CD14-positive monocyte (primary cell): ENCODE results near the gene RAB11A. TPM values are rescaled to one million over a fixed set of nuclear protein-coding genes. Genes with fewer than 3 reads are reported as not detected.
A peak's percentile ranks its signal among the peaks of the same experiment; 100 is the strongest.

Experiments used
- DNase-seq, 3 donors: peaks; one replicate each; pipeline ENCODE4 v3.0.0-alpha.2; 2011 to 2022
- H2AFZ ChIP-seq: 2 replicates; pipeline ENCODE4 v1.6.0; 2012; ENCODE audit warnings: mild to moderate bottlenecking, low read depth, low read length, inconsistent platforms; ENCODE audit not compliant: insufficient read depth, poor library complexity, severe bottlenecking
- H3K27ac ChIP-seq, 2 donors: 1 replicate in 1 of 2; 2 replicates in 1 of 2; pipeline ENCODE4 v1.5.1; 2012 to 2013; ENCODE audit warnings: low read length in 2 of 2, control low read depth in 1 of 2, inconsistent platforms in 1 of 2, low read depth in 1 of 2, mild to moderate bottlenecking in 1 of 2
- H3K27me3 ChIP-seq, 2 donors: one replicate each; pipeline versions ENCODE4 v1.6.0 to v1.6.1; 2011 to 2013; ENCODE audit warnings: low read length in 2 of 2; ENCODE audit not compliant: control insufficient read depth in 2 of 2, insufficient read depth in 2 of 2
- H3K36me3 ChIP-seq, 2 donors: replicated peaks in 1 of 2; 1 replicate in 1 of 2; 2 replicates in 1 of 2; pipeline versions ENCODE4 v1.5.1 to v1.6.1; 2012 to 2013; ENCODE audit warnings: low read length in 2 of 2, control low read depth in 1 of 2, inconsistent platforms in 1 of 2, mild to moderate bottlenecking in 1 of 2; ENCODE audit not compliant: insufficient read depth in 2 of 2, control insufficient read depth in 1 of 2
- H3K4me1 ChIP-seq, 2 donors: 1 replicate in 1 of 2; 2 replicates in 1 of 2; pipeline versions ENCODE4 v1.5.1 to v1.6.1; 2012 to 2013; ENCODE audit warnings: low read length in 2 of 2, control low read depth in 1 of 2, inconsistent platforms in 1 of 2, mild to moderate bottlenecking in 1 of 2, moderate library complexity in 1 of 2; ENCODE audit not compliant: insufficient read depth in 2 of 2, control insufficient read depth in 1 of 2
- H3K4me2 ChIP-seq: replicated peaks from 2 replicates; pipeline ENCODE3; 2012; ENCODE audit warnings: low read length, moderate library complexity, mild to moderate bottlenecking; ENCODE audit not compliant: poor library complexity, severe bottlenecking; ENCODE audit errors: extremely low read depth
- H3K4me3 ChIP-seq, 3 experiments: fragments of 200-600 bp in 1 of 3; sonication (generic) in 1 of 3; replicated peaks in 1 of 3; 1 replicate in 2 of 3; 2 replicates in 1 of 3; pipeline ENCODE4 v1.5.1; 2011 to 2013; ENCODE audit warnings: low read length in 3 of 3, mild to moderate bottlenecking in 3 of 3, control low read depth in 2 of 3, low read depth in 2 of 3, inconsistent platforms in 1 of 3, moderate library complexity in 1 of 3
- H3K79me2 ChIP-seq: 2 replicates; pipeline ENCODE4 v1.6.0; 2012; ENCODE audit warnings: mild to moderate bottlenecking, control low read depth, inconsistent platforms, low read length, moderate library complexity; ENCODE audit not compliant: insufficient read depth
- H3K9ac ChIP-seq: 2 replicates; pipeline ENCODE4 v1.6.0; 2017; ENCODE audit warnings: low read length, mild to moderate bottlenecking; ENCODE audit not compliant: insufficient read depth, poor library complexity, severe bottlenecking
- H3K9me3 ChIP-seq, 2 donors: replicated peaks in 1 of 2; 1 replicate in 1 of 2; 2 replicates in 1 of 2; pipeline versions ENCODE4 v1.5.1 to v1.6.1; 2012 to 2013; ENCODE audit warnings: low read length in 2 of 2, control low read depth in 1 of 2; ENCODE audit not compliant: control insufficient read depth in 1 of 2, insufficient read depth in 1 of 2
- H4K20me1 ChIP-seq: 2 replicates; pipeline ENCODE4 v1.6.0; 2012; ENCODE audit warnings: mild to moderate bottlenecking, low read length, control low read depth, moderate library complexity; ENCODE audit not compliant: insufficient read depth
- H3K27ac Mint-ChIP-seq, 7 donors: one replicate each; pipeline ENCODE4 v1.8.0; 2020; ENCODE audit warnings: mild to moderate bottlenecking in 7 of 7, mixed read lengths in 7 of 7, moderate library complexity in 6 of 7, inconsistent platforms in 2 of 7
- H3K27me3 Mint-ChIP-seq, 3 donors: one replicate each; pipeline ENCODE4 v1.8.0; 2021 to 2022; ENCODE audit warnings: low read depth in 3 of 3, mild to moderate bottlenecking in 3 of 3, mixed read lengths in 3 of 3, moderate library complexity in 3 of 3, inconsistent platforms in 1 of 3
- H3K36me3 Mint-ChIP-seq, 2 donors: one replicate each; pipeline ENCODE4 v1.8.0; 2020; ENCODE audit warnings: mixed read lengths in 2 of 2, inconsistent platforms in 1 of 2, mild to moderate bottlenecking in 1 of 2
- H3K4me1 Mint-ChIP-seq: one replicate; pipeline ENCODE4 v1.8.0; 2020; ENCODE audit warnings: mild to moderate bottlenecking, mixed read lengths
- H3K4me3 Mint-ChIP-seq, 2 donors: one replicate each; pipeline ENCODE4 v1.8.0; 2020; ENCODE audit warnings: mild to moderate bottlenecking in 2 of 2, mixed read lengths in 2 of 2, moderate library complexity in 1 of 2
- H3K9me3 Mint-ChIP-seq, 7 donors: one replicate each; pipeline ENCODE4 v1.8.0; 2020 to 2022; ENCODE audit warnings: mixed read lengths in 7 of 7, mild to moderate bottlenecking in 6 of 7, moderate library complexity in 6 of 7, inconsistent platforms in 2 of 7
- WGBS: methylation state at CpG from one replicate; pipeline ENCODE4 v1.1.5; 2013; ENCODE audit warnings: missing lambda C conversion rate; ENCODE audit not compliant: insufficient coverage; 5-methylcytosine and 5-hydroxymethylcytosine counted together
- intact Hi-C, 2 donors: fragments of 100-400 bp; cut with micrococcal nuclease; formaldehyde crosslinking; loops; one replicate each; pipeline versions ENCODE4 v1.15.0 to v1.15.1; 2023
- polyA plus RNA-seq, 3 donors: library from polyadenylated mRNA; depleted of rRNA in 1 of 3; unstranded in 2 of 3; stranded (reverse) in 1 of 3; fragments of 300-500 nt in 2 of 3; fragments of >200 nt in 1 of 3; fragmentation: Illumina TruSeq in 2 of 3; gene quantifications; 1 replicate in 2 of 3; 2 replicates in 1 of 3; pipeline ENCODE4 v1.2.3, GENCODE V29; 2012 to 2021
- TF ChIP-seq, protein P1 (sequence below): fragments of 200-600 bp; IDR thresholded peaks from one replicate; pipeline ENCODE4 v1.8.0; 2022; ENCODE audit warnings: antibody characterized with exemption, mild to moderate bottlenecking

Gene RAB11A
- polyA plus RNA-seq, 3 donors = 180 to 310 (median 300) TPM

DNA sequence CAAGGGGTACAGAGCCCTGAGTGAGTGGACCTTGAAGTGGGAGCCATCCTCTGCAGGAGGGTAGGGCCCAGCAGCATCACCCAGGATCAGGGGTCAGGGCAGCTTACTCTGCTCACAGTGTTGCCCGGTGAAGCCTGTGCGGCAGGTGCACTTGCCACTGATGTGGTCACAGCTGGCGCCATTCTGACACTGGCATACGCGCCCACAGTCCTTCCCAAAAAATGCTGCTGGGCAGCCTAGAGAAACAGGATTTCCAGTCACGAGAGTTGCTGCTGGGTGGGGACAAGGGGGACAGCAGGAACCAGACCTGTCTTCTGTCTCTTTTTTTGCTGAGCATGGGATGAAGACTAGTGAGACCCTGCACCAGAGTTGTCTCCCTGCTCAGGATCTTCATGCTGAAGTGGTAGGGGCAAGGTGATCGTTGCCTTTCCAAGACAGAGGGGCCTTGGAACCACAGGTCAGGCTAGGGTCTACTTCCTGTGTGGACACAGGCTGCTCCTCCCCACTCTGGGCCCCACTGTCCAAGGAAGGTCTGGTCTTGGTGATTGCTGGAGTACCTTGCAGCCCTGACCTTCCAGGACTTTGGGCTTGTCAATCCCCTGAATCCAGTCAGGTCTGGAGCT is 46.9 kb downstream of the RAB11A start:
- H3K4me2 ChIP-seq = no peak overlapping the region

DNA sequence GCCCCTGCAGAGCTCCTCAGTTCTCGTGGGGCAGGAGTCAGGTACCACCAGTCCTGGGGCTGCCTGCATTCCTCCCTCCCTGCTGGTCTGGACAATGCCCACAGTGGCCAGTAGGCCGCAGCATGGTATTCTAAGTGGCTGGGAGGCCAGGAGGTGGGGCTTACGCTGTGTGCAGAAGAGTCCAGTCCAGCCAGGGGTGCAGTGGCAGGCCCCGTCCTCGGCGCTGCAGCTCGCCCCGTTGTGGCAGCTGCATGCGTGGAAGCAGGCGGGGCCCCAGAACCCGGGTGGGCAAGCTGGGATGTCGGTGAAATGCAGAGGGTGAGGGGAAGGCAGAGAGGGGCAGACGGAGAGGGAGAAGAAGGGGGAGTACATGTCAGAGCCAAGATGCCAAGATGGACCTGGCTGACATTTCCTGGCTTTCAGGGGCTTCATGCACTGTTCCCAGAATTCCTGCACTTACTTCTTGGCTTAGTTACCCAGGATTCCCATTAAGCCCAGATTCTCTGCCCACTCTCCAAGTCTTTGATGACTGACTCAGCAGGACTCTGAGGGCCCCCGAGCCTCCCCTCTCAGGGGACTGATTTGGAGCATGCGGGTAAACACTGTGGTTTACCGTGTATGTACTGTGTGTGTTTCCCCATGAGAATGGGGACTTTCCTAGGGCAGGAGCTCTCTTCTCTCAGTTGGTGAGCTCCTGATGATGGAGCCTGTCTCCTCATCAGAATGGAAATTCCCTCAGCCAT is 47.5 kb downstream of the RAB11A start:
- Mint-ChIP-seq H3K9me3 (no peaks in the 10 kb centered on the region), H3K27me3 (peaks cover 0 to 4% (median 2%) of the 10 kb centered on the region in 3 donors), H3K36me3 (peaks cover 3 to 4% of the 10 kb centered on the region in 2 donors), H3K27ac (peak overlapping the region in 1 of 7 donors; percentile 74), H3K4me3 (no peak overlapping the region), H3K4me1 (no peaks in the 10 kb centered on the region)
- H2AFZ ChIP-seq = no peak overlapping the region
- intact Hi-C loops = no loop called here
- no peaks in the 10 kb centered on the region for H3K27me3 ChIP-seq
- no peaks in the 10 kb centered on the region for H3K4me1 ChIP-seq
- TF ChIP-seq, protein P1, sequence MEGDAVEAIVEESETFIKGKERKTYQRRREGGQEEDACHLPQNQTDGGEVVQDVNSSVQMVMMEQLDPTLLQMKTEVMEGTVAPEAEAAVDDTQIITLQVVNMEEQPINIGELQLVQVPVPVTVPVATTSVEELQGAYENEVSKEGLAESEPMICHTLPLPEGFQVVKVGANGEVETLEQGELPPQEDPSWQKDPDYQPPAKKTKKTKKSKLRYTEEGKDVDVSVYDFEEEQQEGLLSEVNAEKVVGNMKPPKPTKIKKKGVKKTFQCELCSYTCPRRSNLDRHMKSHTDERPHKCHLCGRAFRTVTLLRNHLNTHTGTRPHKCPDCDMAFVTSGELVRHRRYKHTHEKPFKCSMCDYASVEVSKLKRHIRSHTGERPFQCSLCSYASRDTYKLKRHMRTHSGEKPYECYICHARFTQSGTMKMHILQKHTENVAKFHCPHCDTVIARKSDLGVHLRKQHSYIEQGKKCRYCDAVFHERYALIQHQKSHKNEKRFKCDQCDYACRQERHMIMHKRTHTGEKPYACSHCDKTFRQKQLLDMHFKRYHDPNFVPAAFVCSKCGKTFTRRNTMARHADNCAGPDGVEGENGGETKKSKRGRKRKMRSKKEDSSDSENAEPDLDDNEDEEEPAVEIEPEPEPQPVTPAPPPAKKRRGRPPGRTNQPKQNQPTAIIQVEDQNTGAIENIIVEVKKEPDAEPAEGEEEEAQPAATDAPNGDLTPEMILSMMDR = no peak
- H3K36me3 ChIP-seq = peaks cover 0 to 10% of the 10 kb centered on the region in 2 donors
- no peak overlapping the region for H3K9ac ChIP-seq
- no peaks in the 10 kb centered on the region for H3K79me2 ChIP-seq
- 90% methylated on average over 14 of the region's 16 CpGs for WGBS
- no peak overlapping the region for H3K27ac ChIP-seq
- DNase-seq = peak in 1 of 3 donors; percentile 32
- H3K4me3 ChIP-seq = no peak overlapping the region
- H4K20me1 ChIP-seq = no peaks in the 10 kb centered on the region
- H3K9me3 ChIP-seq = no peaks in the 10 kb centered on the region
- H3K4me2 ChIP-seq = no peak overlapping the region

More for the DNA sequence above, 46.9 kb downstream of the RAB11A start:
- H3K9ac ChIP-seq = no peak overlapping the region
- H3K9me3 ChIP-seq = no peaks in the 10 kb centered on the region
- Mint-ChIP-seq H3K4me3 (no peak overlapping the region), H3K4me1 (no peaks in the 10 kb centered on the region), H3K27me3 (peaks cover 0 to 4% (median 2%) of the 10 kb centered on the region in 3 donors), H3K27ac (no peak overlapping the region), H3K36me3 (peaks cover 6 to 7% of the 10 kb centered on the region in 2 donors), H3K9me3 (no peaks in the 10 kb centered on the region)
- H3K4me1 ChIP-seq = no peaks in the 10 kb centered on the region
- no peaks in the 10 kb centered on the region for H3K27me3 ChIP-seq
- intact Hi-C loops = no loop called here
- DNase-seq = no peak
- peaks cover 0 to 17% of the 10 kb centered on the region in 2 donors for H3K36me3 ChIP-seq
- TF ChIP-seq, protein P1 = no peak
- no peak overlapping the region for H2AFZ ChIP-seq
- H3K4me3 ChIP-seq = no peak overlapping the region
- no peaks in the 10 kb centered on the region for H3K79me2 ChIP-seq
- no peak overlapping the region for H3K27ac ChIP-seq
- no peaks in the 10 kb centered on the region for H4K20me1 ChIP-seq
- 92% methylated on average over 6 of the region's 7 CpGs for WGBS
